SK-N-MC (cell line): ENCODE results near the gene TTC16.

ENCODE experiments used
- EZH2 ChIP-seq: fragments of 200-600 bp; sonication (generic); IDR thresholded peaks from one replicate; pipeline ENCODE4 v1.6.1; 2017; ENCODE audit warnings: antibody characterized with exemption
- POLR2AphosphoS5 ChIP-seq: IDR thresholded peaks from 2 replicates; pipeline ENCODE4 v1.6.1; 2012; ENCODE audit warnings: mild to moderate bottlenecking, low read depth, low read length, borderline replicate concordance

DNA sequence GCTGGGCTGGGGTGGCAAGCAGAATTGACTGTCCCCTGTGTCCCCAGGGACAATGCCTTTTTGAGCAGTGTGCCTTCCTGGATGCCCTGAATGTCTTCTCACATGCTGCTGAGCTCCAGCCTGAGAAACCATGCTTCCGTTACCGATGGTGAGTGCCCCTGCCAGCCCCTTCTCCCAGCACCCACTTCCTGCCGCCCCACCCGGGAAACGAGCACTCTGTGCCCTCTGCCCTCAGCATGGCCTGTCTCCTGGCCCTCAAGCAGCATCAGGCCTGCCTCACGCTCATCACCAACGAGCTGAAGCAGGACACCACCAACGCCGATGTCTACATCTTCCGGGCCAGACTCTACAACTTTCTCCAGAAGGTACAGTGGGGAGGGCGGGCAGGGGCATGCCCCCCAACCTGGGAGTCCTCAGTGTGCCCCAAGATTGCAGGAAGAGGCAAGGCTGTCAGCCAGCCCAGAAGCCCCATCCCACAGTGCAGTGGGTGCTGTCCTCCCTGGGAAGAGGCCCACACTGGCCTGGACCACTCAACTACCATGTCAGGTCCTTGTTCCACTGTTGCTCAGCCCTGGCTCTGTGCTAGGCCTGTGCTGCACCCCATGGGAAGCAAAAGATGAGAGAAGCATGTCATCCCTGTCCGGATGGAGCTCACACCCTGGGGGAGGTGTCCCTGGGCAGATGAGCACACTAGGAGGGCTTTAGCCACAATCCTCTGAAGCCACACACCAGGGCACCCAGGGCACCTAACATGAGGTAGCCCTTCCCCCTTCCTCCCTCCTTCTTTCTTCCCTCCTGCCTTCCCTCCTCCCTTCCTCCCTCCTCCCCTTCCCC is 4.4 kb downstream of the TTC16 start:
- no peak for TF ChIP-seq EZH2
- no peak for TF ChIP-seq POLR2AphosphoS5
